Stimulated activated CD4-positive, alpha-beta T cell treated with anti-CD3 and anti-CD28 coated beads, Interleukin-15, amount 100 ng/mL, for 24 hours (primary cell): ENCODE results near the gene PSMB5.
A peak's percentile ranks its signal among the peaks of the same experiment; 100 is the strongest.
"Not testable (repeated sequence)": the region's sequence is repeated elsewhere in the genome, so short reads cannot be mapped to it uniquely, and the experiment has no call there.

Experiments used
- DNase-seq: peaks from one replicate; pipeline ENCODE4 v3.0.0-alpha.2; 2020

Gene PSMB5

DNA sequence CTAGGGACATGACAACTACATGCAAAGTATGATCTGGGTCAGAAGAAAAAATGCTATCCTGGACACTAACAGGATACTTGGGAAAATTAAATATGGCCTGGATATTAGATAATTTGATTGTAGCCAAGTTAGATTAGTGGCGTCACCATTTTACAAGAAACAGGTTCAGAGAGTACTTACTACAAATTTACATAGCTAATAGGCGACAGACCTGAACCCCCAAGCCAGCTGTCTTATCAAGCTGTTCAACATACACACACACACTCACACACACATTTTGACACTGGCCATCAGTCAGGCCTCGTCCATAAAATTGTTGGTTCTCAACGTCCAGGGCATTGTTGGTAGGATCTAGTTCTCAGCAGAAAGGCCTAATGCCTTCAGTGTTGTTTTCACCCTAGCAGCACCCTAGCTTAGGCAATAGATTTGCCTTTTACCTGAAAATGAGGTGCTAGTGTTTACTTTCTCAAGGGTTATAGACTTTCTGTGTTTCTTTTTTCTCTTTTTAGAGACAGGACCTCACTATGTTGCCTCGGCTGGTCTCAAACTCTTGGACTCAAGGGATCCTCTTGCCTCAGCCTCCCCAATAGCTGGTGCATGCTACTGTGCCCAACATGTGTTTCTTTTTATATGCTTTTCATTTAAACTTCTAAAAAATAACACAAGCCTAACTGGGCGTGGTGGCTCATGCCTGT lies 21.5 kb downstream of the PSMB5 start:
- DNase-seq: no peak

- DNase-seq: peak; percentile 92
These were observed 24.6 kb downstream of the PSMB5 start, which contains the start of gene C14orf93 for GRCh38 chr14:23009939-23010726. Gene C14orf93, minus strand, starts transcription at chr14:23010143. Its CDS starts 11,120 bp downstream, at chr14:22999023.

DNA sequence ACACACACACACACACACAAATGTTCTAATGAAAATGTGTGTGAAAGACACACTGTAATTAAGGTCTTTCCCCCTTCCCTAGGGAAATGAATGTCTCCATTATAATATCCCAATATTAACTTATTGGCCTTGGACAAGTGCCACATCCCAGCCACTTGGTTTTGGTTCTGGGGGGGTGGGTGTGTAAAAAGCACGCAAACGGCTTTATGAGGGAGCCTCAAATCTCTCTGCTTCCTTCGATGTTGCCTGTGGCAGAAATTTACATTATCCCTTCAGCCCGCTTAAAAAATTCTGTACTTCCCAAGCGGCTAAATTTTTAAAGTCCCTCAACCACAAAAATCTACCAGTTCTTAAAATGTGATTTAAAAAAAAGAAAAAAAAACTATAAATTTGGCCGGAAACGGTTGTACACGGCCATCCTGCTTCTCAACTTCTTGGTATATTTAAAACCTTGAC lies 25.2 kb downstream of the PSMB5 start:
- no peak for DNase-seq

GRCh38 chr14:23008831-23009230 lies 25.9 kb downstream of the PSMB5 start:
- DNase-seq: no peak

GRCh38 chr14:23006544-23007419 lies 27.9 kb downstream of the PSMB5 start:
- peak; percentile 98 for DNase-seq

GRCh38 chr14:23006188-23006534 lies 28.5 kb downstream of the PSMB5 start:
- DNase-seq: no peak

- no peak for DNase-seq
These were observed 29.1 kb downstream of the PSMB5 start for GRCh38 chr14:23005451-23006187.

GRCh38 chr14:23004274-23004673 lies 30.4 kb downstream of the PSMB5 start:
- not testable (repeated sequence) for DNase-seq

GRCh38 chr14:23002592-23002991 lies 32.1 kb downstream of the PSMB5 start:
- DNase-seq: no peak

GRCh38 chr14:23000860-23001259 lies 33.8 kb downstream of the PSMB5 start:
- DNase-seq: no peak

GRCh38 chr14:22998329-22999012 lies 36.2 kb downstream of the PSMB5 start:
- DNase-seq: no peak

- DNase-seq: no peak
These were observed 36.9 kb downstream of the PSMB5 start for GRCh38 chr14:22997676-22998323.

DNA sequence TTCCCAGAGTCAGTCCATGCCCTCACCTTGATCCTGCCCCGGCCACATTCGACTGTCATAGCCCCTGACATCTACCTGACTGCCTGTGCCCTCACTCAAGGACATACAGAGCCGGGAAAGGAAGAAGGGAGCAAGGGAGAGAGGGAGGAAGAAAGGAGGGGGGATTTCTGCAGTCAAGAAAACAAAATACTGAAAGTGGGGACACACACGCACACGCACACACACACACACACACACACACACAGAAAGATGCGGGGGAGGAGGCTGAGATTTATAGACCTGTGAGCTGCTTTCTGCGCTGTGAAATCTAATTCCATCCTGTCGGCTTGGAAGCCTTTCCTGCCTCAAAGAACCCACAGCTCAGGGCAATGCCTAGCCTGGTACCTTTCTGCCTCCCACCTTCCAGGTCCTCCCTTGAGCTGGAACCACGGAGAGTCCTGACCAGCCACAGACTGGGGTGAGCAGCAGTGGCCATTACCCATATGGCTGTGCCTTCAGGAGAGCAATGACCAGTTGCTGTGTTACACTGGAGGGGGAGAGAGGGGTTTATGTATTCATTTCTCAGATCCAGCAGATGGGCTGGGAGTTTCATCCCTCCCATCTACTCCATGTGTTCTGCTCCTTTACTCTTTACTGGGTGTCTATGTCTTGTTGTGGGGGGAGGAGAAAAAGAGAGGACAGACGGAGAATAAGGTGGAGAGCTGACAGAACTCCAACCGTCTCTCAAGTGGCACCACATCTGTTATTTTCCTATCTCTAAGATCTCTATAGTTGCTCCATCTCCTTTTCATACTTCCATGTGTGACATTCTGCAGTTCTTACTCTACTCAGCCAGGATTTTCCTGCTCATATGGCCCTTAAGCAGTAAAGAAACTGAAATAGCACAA lies 37.7 kb downstream of the PSMB5 start:
- DNase-seq: no peak

DNA sequence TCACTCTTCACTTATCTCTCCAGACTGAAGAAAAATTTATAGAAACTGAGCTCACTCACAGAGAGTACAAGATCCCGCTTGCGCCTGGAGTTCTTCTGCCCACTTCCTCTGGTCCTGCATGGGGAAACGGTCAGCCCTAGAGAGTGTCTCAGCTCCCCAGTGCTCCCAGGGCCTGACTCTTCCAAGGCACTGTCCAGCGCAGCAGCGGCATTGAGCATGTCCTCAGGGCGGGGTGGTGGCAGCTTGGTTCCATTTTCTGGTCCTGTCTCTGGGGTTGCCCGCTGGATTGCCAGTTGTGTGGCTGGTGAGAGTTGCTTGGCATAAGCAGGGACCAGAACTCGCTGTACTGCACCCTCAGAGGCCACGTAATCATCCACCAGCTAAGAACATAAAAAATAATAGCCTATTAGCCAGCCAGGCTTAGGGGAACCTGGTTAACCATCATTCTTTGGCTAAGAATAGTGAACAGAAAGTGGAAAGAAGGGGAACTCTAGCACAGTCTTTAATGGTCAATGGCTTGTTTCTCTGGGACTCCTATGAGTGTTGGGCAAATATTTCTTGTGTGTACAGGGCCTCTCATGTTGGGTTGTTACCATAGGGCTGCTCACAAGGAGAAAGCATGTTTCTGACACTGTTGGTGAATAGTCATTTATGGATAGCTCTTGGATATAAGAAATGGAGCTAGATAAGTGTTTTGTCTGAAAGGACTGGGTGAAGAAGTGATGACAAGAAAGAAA lies 38.6 kb downstream of the PSMB5 start:
- DNase-seq: no peak

DNA sequence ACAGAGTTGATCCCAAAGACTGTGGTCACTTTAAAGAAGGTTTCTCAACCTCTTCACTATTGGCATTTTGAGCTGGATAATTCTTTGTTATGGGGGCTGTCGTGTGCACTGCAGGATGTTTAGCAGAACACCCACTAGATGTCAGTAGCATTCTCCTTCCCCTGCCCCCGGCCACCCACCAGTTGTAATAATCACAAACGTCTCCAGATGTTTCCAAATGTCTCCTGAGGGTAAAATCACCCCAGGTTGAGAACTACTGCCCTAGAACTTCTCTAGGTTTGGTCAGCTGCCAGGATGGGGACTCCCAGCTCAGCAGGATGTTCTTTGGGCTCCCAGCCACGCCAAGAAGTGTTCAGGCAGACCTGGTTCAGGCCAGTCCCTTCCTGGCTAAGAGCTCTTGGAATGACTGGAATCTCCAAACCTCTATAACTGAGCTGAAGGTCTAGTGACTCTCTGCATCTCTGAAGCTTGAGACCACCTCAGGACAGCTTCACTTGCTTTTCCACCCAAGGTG lies 39.9 kb downstream of the PSMB5 start:
- DNase-seq: peak; percentile 32

- no peak for DNase-seq
These were observed 41.2 kb downstream of the PSMB5 start for GRCh38 chr14:22993517-22993916.

GRCh38 chr14:22991852-22992251 lies 42.8 kb downstream of the PSMB5 start:
- no peak for DNase-seq

GRCh38 chr14:22987291-22987690 lies 47.4 kb downstream of the PSMB5 start:
- no peak for DNase-seq

DNA sequence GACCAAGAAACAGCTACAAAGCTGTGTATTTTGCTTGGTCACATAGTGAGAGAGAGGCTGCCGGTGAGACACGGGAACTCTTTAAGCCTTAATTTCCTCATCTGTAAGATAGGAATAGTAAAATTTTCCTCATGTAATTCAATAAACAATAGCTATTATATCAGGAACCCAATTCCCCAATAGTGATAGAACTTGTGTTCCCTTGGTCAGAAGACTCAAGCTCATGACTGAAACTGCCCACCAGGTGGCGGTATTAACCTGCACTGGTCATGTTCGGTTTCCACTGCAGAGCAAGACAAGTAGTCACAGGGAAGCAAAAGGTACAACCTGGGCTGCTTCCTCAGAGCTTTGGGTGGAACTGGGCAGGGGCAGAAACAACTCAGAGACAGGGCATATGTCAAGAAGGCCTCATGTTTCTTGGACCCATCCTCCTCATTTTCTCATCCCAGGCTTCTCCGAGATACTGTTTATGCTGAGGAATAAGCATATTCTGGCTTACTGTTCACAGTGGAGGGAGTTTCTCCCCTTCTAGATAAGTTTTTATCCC lies 48.1 kb downstream of the PSMB5 start:
- peak; percentile 92 for DNase-seq
